ENCODE data around the gene KCNK2.

The KCNK2 gene

GRCh38 chr1:215251428-215251827, 168.9 kb downstream of the KCNK2 start:
- H3K27ac ChIP-seq, result no peak overlapping the region
- no peaks in the 10 kb centered on the region for H3K36me3 ChIP-seq (replicated peaks)
- in situ Hi-C loops (cut with HindIII; ENCODE audit: low pct_ligation_motif_present, low sequenced_read_pairs), result no loop called here
- TF ChIP-seq, protein P1, sequence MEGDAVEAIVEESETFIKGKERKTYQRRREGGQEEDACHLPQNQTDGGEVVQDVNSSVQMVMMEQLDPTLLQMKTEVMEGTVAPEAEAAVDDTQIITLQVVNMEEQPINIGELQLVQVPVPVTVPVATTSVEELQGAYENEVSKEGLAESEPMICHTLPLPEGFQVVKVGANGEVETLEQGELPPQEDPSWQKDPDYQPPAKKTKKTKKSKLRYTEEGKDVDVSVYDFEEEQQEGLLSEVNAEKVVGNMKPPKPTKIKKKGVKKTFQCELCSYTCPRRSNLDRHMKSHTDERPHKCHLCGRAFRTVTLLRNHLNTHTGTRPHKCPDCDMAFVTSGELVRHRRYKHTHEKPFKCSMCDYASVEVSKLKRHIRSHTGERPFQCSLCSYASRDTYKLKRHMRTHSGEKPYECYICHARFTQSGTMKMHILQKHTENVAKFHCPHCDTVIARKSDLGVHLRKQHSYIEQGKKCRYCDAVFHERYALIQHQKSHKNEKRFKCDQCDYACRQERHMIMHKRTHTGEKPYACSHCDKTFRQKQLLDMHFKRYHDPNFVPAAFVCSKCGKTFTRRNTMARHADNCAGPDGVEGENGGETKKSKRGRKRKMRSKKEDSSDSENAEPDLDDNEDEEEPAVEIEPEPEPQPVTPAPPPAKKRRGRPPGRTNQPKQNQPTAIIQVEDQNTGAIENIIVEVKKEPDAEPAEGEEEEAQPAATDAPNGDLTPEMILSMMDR (IDR thresholded peaks at IDR 0.05; ENCODE audit: low read depth, low read length, missing control alignments), result no peak
- no peak for DNase-seq
- H3K27me3 ChIP-seq (replicated peaks), result no peaks in the 10 kb centered on the region
- H3K4me3 ChIP-seq (ENCODE audit: low read depth, low read length), result no peak overlapping the region

GRCh38 chr1:215252164-215252563, 169.6 kb downstream of the KCNK2 start:
- TF ChIP-seq, protein P1 (IDR thresholded peaks at IDR 0.05; ENCODE audit: low read depth, low read length, missing control alignments), result no peak
- H3K27ac ChIP-seq, result no peak overlapping the region
- H3K27me3 ChIP-seq (replicated peaks), result no peaks in the 10 kb centered on the region
- in situ Hi-C loops (cut with HindIII; ENCODE audit: low pct_ligation_motif_present, low sequenced_read_pairs), result no loop called here
- no peak overlapping the region for H3K4me3 ChIP-seq (ENCODE audit: low read depth, low read length)
- H3K36me3 ChIP-seq (replicated peaks), result no peaks in the 10 kb centered on the region
- DNase-seq, result no peak

DNA sequence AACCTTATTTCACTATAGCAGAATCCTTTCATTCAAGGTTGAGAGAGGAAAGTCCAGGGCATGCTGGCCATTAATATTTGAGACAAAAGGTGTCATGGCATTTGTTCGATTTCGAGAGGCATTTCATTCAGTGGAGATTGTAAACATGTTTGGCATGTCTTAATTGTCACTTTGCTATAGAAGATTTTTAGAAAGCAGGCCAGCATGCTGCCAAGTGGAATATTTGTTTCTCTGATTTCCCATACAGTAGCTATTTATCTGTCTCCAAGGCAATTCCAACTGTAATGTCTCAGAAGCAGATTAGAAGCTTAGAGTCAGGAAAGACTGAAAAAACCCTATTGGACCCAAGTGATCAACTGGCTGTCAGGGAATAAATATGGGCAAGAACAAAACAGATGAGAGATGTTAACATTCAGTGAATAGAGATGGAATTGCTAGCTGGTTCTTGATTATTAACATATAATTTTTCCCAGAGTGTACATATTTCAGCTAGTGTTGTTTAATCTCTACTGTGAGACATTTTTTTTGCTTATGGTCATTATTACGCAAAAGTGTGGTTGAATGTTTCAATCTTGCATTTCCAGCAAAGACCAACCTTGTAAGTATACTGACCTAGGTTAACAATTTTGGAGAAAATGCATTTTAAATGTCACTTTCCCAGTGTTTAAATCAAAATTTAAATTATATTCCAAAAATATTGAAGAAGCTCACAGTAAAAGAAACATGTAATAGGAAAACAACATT, 174.6 kb downstream of the KCNK2 start:
- TF ChIP-seq, protein P1 (IDR thresholded peaks at IDR 0.05; ENCODE audit: low read depth, low read length, missing control alignments), result no peak
- Histone ChIP-seq H3K36me3 (replicated peaks) (no peaks in the 10 kb centered on the region), H3K4me3 (ENCODE audit: low read depth, low read length) (no peak overlapping the region), H3K27ac (no peak overlapping the region), H3K27me3 (replicated peaks) (no peaks in the 10 kb centered on the region)
- DNase-seq, result no peak
- in situ Hi-C loops (cut with HindIII; ENCODE audit: low pct_ligation_motif_present, low sequenced_read_pairs), result no loop called here

GRCh38 chr1:215260711-215261110, 178.2 kb downstream of the KCNK2 start:
- Histone ChIP-seq H3K27ac (no peak overlapping the region), H3K27me3 (replicated peaks) (no peaks in the 10 kb centered on the region), H3K36me3 (replicated peaks) (no peaks in the 10 kb centered on the region), H3K4me3 (ENCODE audit: low read depth, low read length) (no peak overlapping the region)
- in situ Hi-C loops (cut with HindIII; ENCODE audit: low pct_ligation_motif_present, low sequenced_read_pairs), result no loop called here
- TF ChIP-seq, protein P1 (IDR thresholded peaks at IDR 0.05; ENCODE audit: low read depth, low read length, missing control alignments), result no peak
- DNase-seq, result no peak

DNA sequence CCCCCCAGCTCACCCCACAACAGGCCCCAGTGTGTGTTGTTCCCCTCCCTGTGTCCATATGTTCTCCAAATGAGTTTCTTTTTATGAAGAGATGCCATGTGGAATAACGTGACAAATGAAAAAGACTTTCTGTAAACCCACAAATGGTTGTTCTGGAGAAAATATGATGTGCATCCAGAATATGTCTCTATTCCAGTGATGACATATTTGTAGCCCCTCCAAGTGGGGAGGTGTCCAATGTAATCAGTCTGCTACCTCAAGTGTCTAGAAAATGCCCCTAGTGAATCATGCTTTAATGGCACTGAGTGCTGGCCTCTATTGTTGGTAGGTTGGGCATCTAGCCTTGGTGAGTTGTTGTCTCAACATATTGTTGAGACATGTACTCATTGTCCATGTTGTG, 179.6 kb downstream of the KCNK2 start:
- Histone ChIP-seq H3K4me3 (ENCODE audit: low read depth, low read length) (no peak overlapping the region), H3K27ac (no peak overlapping the region), H3K27me3 (replicated peaks) (no peaks in the 10 kb centered on the region), H3K36me3 (replicated peaks) (no peaks in the 10 kb centered on the region)
- TF ChIP-seq, protein P1 (IDR thresholded peaks at IDR 0.05; ENCODE audit: low read depth, low read length, missing control alignments), result no peak
- no peak for DNase-seq
- in situ Hi-C loops (cut with HindIII; ENCODE audit: low pct_ligation_motif_present, low sequenced_read_pairs), result no loop called here

DNA sequence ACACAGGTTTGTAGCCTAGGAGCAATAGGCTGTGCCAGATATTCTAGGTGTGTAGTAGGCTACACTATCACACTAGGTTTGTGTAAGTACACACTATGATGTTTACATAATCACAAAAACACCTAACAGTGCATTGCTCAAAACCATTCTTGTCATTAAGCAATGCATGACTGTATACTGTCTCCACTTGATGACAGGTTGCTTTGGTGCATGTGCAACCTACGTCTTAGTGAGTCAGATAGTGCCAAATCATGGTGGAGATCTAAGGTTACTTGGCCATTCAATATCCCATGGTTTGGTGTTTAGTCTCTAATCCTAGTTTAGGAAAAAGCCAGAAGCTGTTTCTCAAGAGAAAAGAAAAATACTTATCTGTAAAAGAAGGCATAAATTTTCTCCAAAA, 181.1 kb downstream of the KCNK2 start:
- TF ChIP-seq, protein P1 (IDR thresholded peaks at IDR 0.05; ENCODE audit: low read depth, low read length, missing control alignments), result no peak
- no peak for DNase-seq
- Histone ChIP-seq H3K27ac (no peak overlapping the region), H3K4me3 (ENCODE audit: low read depth, low read length) (no peak overlapping the region), H3K36me3 (replicated peaks) (no peaks in the 10 kb centered on the region), H3K27me3 (replicated peaks) (no peaks in the 10 kb centered on the region)
- in situ Hi-C loops (cut with HindIII; ENCODE audit: low pct_ligation_motif_present, low sequenced_read_pairs), result no loop called here
